Left ventricle myocardium inferior (tissue), 1 donor: ENCODE measurements around the gene NUDT1. TPM values are rescaled to one million over a fixed set of nuclear protein-coding genes. Genes with fewer than 3 reads are reported as not detected.

Source experiments
- DNase-seq: peaks from one replicate; pipeline ENCODE4 v3.0.0-alpha.2; 2020
- H3K27ac ChIP-seq: fragments of 200-600 bp; replicated peaks from 2 replicates; pipeline ENCODE4 v1.8.0; 2021
- H3K27me3 ChIP-seq: fragments of 200-600 bp; 2 replicates; pipeline ENCODE4 v1.8.0; 2021; ENCODE audit warnings: low read depth
- H3K36me3 ChIP-seq: fragments of 200-600 bp; 2 replicates; pipeline ENCODE4 v1.8.0; 2021
- H3K4me1 ChIP-seq: fragments of 200-600 bp; 2 replicates; pipeline ENCODE4 v1.8.0; 2021
- H3K4me3 ChIP-seq: fragments of 200-600 bp; 2 replicates; pipeline ENCODE4 v1.8.0; 2021; ENCODE audit warnings: mild to moderate bottlenecking, moderate library complexity
- H3K9me3 ChIP-seq: fragments of 200-600 bp; replicated peaks from 2 replicates; pipeline ENCODE4 v1.8.0; 2021
- CTCF ChIP-seq: fragments of 200-600 bp; IDR thresholded peaks from 2 replicates; pipeline ENCODE4 v1.8.0; 2021; ENCODE audit warnings: antibody characterized with exemption, mild to moderate bottlenecking, borderline replicate concordance
- intact Hi-C: fragments of 100-400 bp; cut with micrococcal nuclease; formaldehyde crosslinking; loops from one replicate; pipeline ENCODE4 v1.11.0; 2022
- total RNA-seq: library from RNA; stranded (reverse); fragmentation: NEBNext Ultra II Directional; extraction: Animal tissue kit (Norgen Biotek cat#: 25700); gene quantifications from one replicate; pipeline ENCODE4 v1.2.1, GENCODE V29; 2021
- donor health status: DM: no; HTN: yes; CAD: no; lungs with severe emphysema.

Gene NUDT1
- total RNA-seq, 1 donor from 2014 or later, result 12.5 TPM

DNA sequence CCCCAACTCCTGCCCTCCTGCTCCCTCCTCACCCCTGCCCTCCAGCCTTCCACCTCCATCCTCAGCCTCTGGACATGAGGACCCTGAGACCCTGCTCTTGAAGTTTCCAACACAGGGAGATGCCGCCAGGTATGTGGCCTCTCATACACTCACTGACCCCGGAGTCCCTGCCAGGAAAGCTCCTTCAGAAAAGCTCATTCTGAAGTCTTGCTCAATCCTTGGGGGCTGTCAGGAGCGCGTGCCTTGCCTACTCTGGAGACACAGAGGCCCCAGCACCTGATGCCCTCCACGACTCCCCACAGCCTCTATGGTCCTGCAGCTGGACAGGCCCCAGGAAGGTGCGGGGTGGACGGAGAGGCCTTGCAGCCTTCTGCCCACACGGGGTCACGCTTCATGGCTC lies 11.0 kb downstream of the NUDT1 start:
- intact Hi-C loops, result no loop called here
- Histone ChIP-seq H3K4me3 (no peak overlapping the region), H3K36me3 (peaks cover 31% of the 10 kb centered on the region), H3K27ac (no peak overlapping the region), H3K27me3 (no peaks in the 10 kb centered on the region), H3K4me1 (peaks cover 16% of the 10 kb centered on the region), H3K9me3 (no peaks in the 10 kb centered on the region)
- no peak for TF ChIP-seq CTCF
- no peak for DNase-seq

DNA sequence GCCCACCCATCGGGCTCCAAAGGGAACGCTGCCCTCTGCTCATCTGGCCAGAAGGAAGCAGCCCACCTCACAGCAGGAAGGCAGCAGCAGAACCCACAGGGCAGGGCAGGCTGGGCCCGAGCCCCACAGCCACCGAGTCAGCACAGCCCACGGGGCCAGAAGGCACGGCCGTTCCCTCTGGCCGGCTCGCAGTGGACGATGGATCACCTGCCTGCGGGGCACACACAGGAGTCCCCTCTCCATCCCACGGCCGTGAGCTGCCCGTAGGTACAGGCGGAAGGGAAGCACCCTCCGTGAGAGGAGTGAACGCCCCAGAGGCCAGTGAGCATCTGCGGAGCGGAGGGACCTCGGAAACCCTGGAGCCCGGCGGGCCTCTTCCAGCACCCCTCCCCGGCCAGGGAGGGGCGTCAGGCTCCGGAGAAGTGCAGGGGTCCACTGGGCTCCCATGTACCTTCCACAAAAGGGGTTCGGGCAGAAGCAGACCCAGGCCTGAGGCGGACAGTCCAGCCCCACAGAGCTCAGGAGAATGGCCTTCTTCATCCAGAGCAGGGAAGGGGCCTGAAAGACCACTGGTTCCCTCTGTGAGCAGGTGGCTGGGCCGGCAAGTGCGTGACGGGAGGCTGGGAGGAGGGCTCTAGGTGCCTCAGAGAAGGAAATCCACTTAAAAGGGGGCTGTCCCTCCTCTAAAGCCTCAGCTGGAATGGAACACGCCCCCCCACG lies 11.7 kb downstream of the NUDT1 start:
- TF ChIP-seq CTCF, result no peak
- H3K27ac ChIP-seq, result no peak overlapping the region
- H3K4me1 ChIP-seq, result peaks cover 11% of the 10 kb centered on the region
- H3K27me3 ChIP-seq, result no peaks in the 10 kb centered on the region
- intact Hi-C loops, result no loop called here
- peaks cover 31% of the 10 kb centered on the region for H3K36me3 ChIP-seq
- no peaks in the 10 kb centered on the region for H3K9me3 ChIP-seq
- DNase-seq, result no peak
- no peak overlapping the region for H3K4me3 ChIP-seq

DNA sequence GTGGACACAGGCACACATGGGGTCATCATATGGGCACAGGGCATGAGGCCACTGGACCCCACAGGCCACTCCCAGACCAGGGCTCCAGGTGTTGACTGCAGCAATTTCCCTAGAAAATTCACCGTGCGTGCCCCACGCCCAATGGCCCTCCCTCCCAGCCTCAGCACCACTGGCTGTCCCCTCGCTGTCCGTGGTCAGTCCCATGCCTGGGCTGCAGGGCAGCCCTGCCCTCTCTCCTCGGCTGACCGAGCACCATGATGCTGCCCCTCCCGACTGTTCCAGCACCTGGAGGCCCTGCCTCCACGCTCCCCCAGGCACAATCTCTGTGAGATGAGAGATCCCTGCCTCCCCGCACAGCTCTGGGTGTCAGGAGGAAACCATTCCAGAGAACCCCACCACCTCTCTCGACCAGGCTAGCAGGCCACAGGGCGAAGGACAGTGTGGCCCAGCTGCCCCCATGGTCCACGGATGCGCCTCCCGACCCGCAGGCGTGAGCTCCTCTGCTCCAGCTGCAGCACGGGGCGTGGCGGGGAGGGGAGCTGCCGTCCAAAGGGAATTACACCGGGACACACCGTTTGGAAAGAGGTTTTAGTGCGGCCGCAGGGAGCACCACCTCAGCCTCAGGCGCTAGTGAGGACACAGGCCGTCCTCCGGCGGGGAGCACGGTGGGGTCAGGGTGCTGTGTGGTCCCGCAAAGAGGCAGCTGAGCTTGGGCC lies 12.6 kb downstream of the NUDT1 start:
- H3K27ac ChIP-seq, result no peak overlapping the region
- peaks cover 31% of the 10 kb centered on the region for H3K36me3 ChIP-seq
- intact Hi-C loops, result no loop called here
- no peak for TF ChIP-seq CTCF
- no peak overlapping the region for H3K4me3 ChIP-seq
- peaks cover 2% of the 10 kb centered on the region for H3K4me1 ChIP-seq
- H3K9me3 ChIP-seq, result no peaks in the 10 kb centered on the region
- DNase-seq, result no peak
- H3K27me3 ChIP-seq, result no peaks in the 10 kb centered on the region

- Histone ChIP-seq H3K4me3 (no peak overlapping the region), H3K9me3 (no peaks in the 10 kb centered on the region), H3K27ac (no peak overlapping the region), H3K4me1 (no peaks in the 10 kb centered on the region), H3K36me3 (peaks cover 31% of the 10 kb centered on the region), H3K27me3 (no peaks in the 10 kb centered on the region)
- intact Hi-C loops, result no loop called here
- no peak for TF ChIP-seq CTCF
- no peak for DNase-seq
These were observed 13.4 kb downstream of the NUDT1 start for GRCh38 chr7:2255145-2256139.

- DNase-seq, result no peak
- Histone ChIP-seq H3K36me3 (peaks cover 35% of the 10 kb centered on the region), H3K9me3 (no peaks in the 10 kb centered on the region), H3K4me1 (no peaks in the 10 kb centered on the region), H3K27ac (no peak overlapping the region), H3K27me3 (no peaks in the 10 kb centered on the region), H3K4me3 (no peak overlapping the region)
- no peak for TF ChIP-seq CTCF
- intact Hi-C loops, result no loop called here
These were observed 14.4 kb downstream of the NUDT1 start for GRCh38 chr7:2256306-2257045.
